ENCODE data around the gene MLPH. TPM values are rescaled to one million over a fixed set of nuclear protein-coding genes. Genes with fewer than 3 reads are reported as not detected.
A peak's percentile ranks its signal among the peaks of the same experiment; 100 is the strongest.

MLPH gene
- total and polyA plus RNA-seq, 2 of the 13 experiments (the other 11 are each of a cell fraction or from before 2014, with no cell fraction given), result 0.12 TPM; not detected in 1

GRCh38 chr2:237594514-237594871 lies 107.4 kb downstream of the MLPH start (continued):
- no peak for TF ChIP-seq DR1 (CRISPR knock-in tag; IDR thresholded peaks at IDR 0.05)
- peak; percentile 70; the same call in 1 of the 2 replicates for TF ChIP-seq ZBTB37 (CRISPR knock-in tag; IDR thresholded peaks at IDR 0.05)
- peak; percentile 62; the same call in 1 of the 2 replicates for TF ChIP-seq SKIL (CRISPR knock-in tag; IDR thresholded peaks at IDR 0.05; ENCODE audit: borderline replicate concordance)
- TF ChIP-seq ETS1 (CRISPR knock-in tag; IDR thresholded peaks at IDR 0.05), result no peak
- no peak for TF ChIP-seq AGO2 (optimal IDR thresholded peaks at IDR 0.05; ENCODE audit: low read depth, low read length)
- 0 out of 2 replicates have a peak, but pooled peaks have one; percentile 10 for TF ChIP-seq MXD4 (CRISPR knock-in tag; IDR thresholded peaks at IDR 0.05)
- peak; percentile 71 for TF ChIP-seq FOXP4 (CRISPR knock-in tag; IDR thresholded peaks at IDR 0.05)
- TF ChIP-seq THRA (CRISPR knock-in tag; IDR thresholded peaks at IDR 0.05; ENCODE audit: borderline replicate concordance), result 0 out of 2 replicates have a peak, but pooled peaks have one; percentile 21
- peak; percentile 67; the same call in 1 of the 2 replicates for TF ChIP-seq FOXJ3 (CRISPR knock-in tag; IDR thresholded peaks at IDR 0.05; ENCODE audit: borderline replicate concordance)
- TF ChIP-seq DPF2 (CRISPR knock-in tag; IDR thresholded peaks at IDR 0.05; ENCODE audit: borderline replicate concordance, low read depth), result no peak
- peak; percentile 80; the same call in 1 of the 2 replicates for TF ChIP-seq ARID2 (CRISPR knock-in tag; IDR thresholded peaks at IDR 0.05; ENCODE audit: borderline replicate concordance)
- no peak for TF ChIP-seq ZBTB44 (CRISPR knock-in tag; IDR thresholded peaks at IDR 0.05)
- TF ChIP-seq ZKSCAN8 (CRISPR knock-in tag; IDR thresholded peaks at IDR 0.05; ENCODE audit: borderline replicate concordance), result peak; percentile 55; the same call in 1 of the 2 replicates
- TF ChIP-seq ZNF124 (CRISPR knock-in tag; IDR thresholded peaks at IDR 0.05), result no peak
- no peak for TF ChIP-seq ZBTB20 (CRISPR knock-in tag; IDR thresholded peaks at IDR 0.05; ENCODE audit: borderline replicate concordance, low read depth)
- no peak for TF ChIP-seq SOX13 (IDR thresholded peaks at IDR 0.05)
- peak in 1 of 2 experiments; percentile 81; a peak in 2 of 4 replicates for TF ChIP-seq SOX13 (CRISPR knock-in tag; conservative IDR thresholded peaks at IDR 0.05 in 1 of 2, IDR thresholded peaks at IDR 0.05 in 1 of 2)
- peak; percentile 68; the same call in 1 of the 2 replicates for TF ChIP-seq MEF2D (CRISPR knock-in tag; IDR thresholded peaks at IDR 0.05)
